H1 (cell line): ENCODE data around the gene CD226. TPM values are rescaled to one million over a fixed set of nuclear protein-coding genes. Genes with fewer than 3 reads are reported as not detected.

Experiments used
- CTCF ChIA-PET: fragments of 300-600 bp; sonication (Branson Sonifier 250); formaldehyde crosslinking; loops from one replicate; lab custom pipeline; 2021; ENCODE audit not compliant: partially characterized antibody; lab: Charles Lee
- POLR2A ChIA-PET: fragments of 300-600 bp; sonication (Branson Sonifier 250); formaldehyde crosslinking; loops from one replicate; lab custom pipeline; 2021; ENCODE audit warnings: inconsistent platforms; ENCODE audit not compliant: partially characterized antibody; lab: Charles Lee
- DNase-seq, 2 experiments: peaks; one replicate each; pipeline versions ENCODE4 v3.0.0 to v3.0.0-alpha.2; 2010 to 2022; ENCODE audit warnings: low spot score in 2 of 2, low read depth in 1 of 2, mixed read lengths in 1 of 2
- FAIRE-seq: peaks from 2 replicates; lab custom pipeline; 2011; peaks lifted over from hg19 to GRCh38; lab: Jason Lieb, UNC
- H2AFZ ChIP-seq: 2 replicates; pipeline ENCODE4 v1.8.1; 2012; ENCODE audit warnings: low read length, inconsistent platforms
- H2AK5ac ChIP-seq: 2 replicates; pipeline ENCODE4 v1.6.1; 2013; ENCODE audit warnings: low read depth, low read length
- H2BK120ac ChIP-seq: replicated peaks from 2 replicates; pipeline ENCODE3; 2013; ENCODE audit warnings: low read depth, low read length, inconsistent platforms
- H2BK12ac ChIP-seq: 2 replicates; pipeline ENCODE4 v1.6.1; 2013; ENCODE audit warnings: low read depth, low read length
- H2BK15ac ChIP-seq: 2 replicates; pipeline ENCODE4 v1.6.1; 2013; ENCODE audit warnings: low read length
- H2BK20ac ChIP-seq: 2 replicates; pipeline ENCODE4 v1.6.1; 2013; ENCODE audit warnings: low read length
- H2BK5ac ChIP-seq: 2 replicates; pipeline ENCODE4 v1.6.1; 2013; ENCODE audit warnings: low read depth, low read length
- H3K14ac ChIP-seq: 2 replicates; pipeline ENCODE4 v1.6.1; 2013; ENCODE audit warnings: inconsistent platforms; ENCODE audit not compliant: insufficient read length
- H3K18ac ChIP-seq: 2 replicates; pipeline ENCODE4 v1.6.1; 2013; ENCODE audit warnings: low read length; ENCODE audit errors: extremely low read depth
- H3K23ac ChIP-seq: 2 replicates; pipeline ENCODE4 v1.6.1; 2013; ENCODE audit warnings: inconsistent platforms; ENCODE audit not compliant: insufficient read length
- H3K23me2 ChIP-seq: 2 replicates; pipeline ENCODE4 v1.6.1; 2013; ENCODE audit warnings: low read depth, low read length
- H3K27ac ChIP-seq: 2 replicates; pipeline ENCODE4 v1.6.1; 2011; ENCODE audit warnings: low read depth, low read length, inconsistent platforms
- H3K27me3 ChIP-seq, 4 experiments: replicated peaks in 1 of 4; 1 replicate in 1 of 4; 2 replicates in 3 of 4; pipeline versions ENCODE4 v1.6.1 to v1.8.1; 2011 to 2013; ENCODE audit warnings: low read length in 3 of 4, mild to moderate bottlenecking in 3 of 4, inconsistent platforms in 2 of 4, mixed read lengths in 2 of 4, moderate library complexity in 1 of 4; ENCODE audit not compliant: control insufficient read depth in 3 of 4, insufficient read depth in 3 of 4; ENCODE audit errors: extremely low read depth in 1 of 4
- H3K36me3 ChIP-seq, 4 experiments: 2 replicates each; pipeline versions ENCODE4 v1.6.1 to v1.8.1; 2011 to 2013; ENCODE audit warnings: mild to moderate bottlenecking in 4 of 4, low read length in 3 of 4, moderate library complexity in 2 of 4, control low read depth in 1 of 4, inconsistent platforms in 1 of 4; ENCODE audit not compliant: insufficient read depth in 4 of 4, control insufficient read depth in 2 of 4
- H3K4ac ChIP-seq: replicated peaks from 2 replicates; pipeline ENCODE3; 2013; ENCODE audit warnings: low read length, low read depth, mixed read lengths, inconsistent platforms; ENCODE audit not compliant: insufficient read length
- H3K4me1 ChIP-seq, 4 experiments: replicated peaks in 1 of 4; 1 replicate in 1 of 4; 2 replicates in 3 of 4; pipeline versions ENCODE4 v1.6.1 to v1.8.1; 2011 to 2013; ENCODE audit warnings: low read length in 3 of 4, inconsistent platforms in 2 of 4, mixed read lengths in 1 of 4; ENCODE audit not compliant: insufficient read depth in 4 of 4, control insufficient read depth in 3 of 4
- H3K4me2 ChIP-seq, 2 experiments: 2 replicates each; pipeline versions ENCODE4 v1.6.1 to v1.8.1; 2011 to 2013; ENCODE audit warnings: low read depth in 2 of 2, low read length in 2 of 2, control low read depth in 1 of 2, inconsistent platforms in 1 of 2, mild to moderate bottlenecking in 1 of 2; ENCODE audit not compliant: insufficient read depth in 1 of 2
- H3K4me3 ChIP-seq, 4 experiments: fragments of 200-600, 300-600 bp in 1 of 4; sonication (generic), shearing (Covaris generic), sonication (Bioruptor Twin) in 1 of 4; 2 replicates each; pipeline versions ENCODE4 v1.5.1 to v1.8.1; 2011 to 2016; ENCODE audit warnings: low read length in 4 of 4, low read depth in 3 of 4, control low read depth in 2 of 4, inconsistent platforms in 2 of 4, mild to moderate bottlenecking in 2 of 4, mixed read lengths in 1 of 4, moderate library complexity in 1 of 4; ENCODE audit not compliant: insufficient read depth in 2 of 4; ENCODE audit errors: extremely low read depth in 1 of 4
- H3K56ac ChIP-seq: replicated peaks from 2 replicates; pipeline ENCODE3; 2013; ENCODE audit warnings: low read depth, mild to moderate bottlenecking, mixed read lengths, low read length, inconsistent platforms; ENCODE audit not compliant: insufficient read length
- H3K79me1 ChIP-seq: 2 replicates; pipeline ENCODE4 v1.6.1; 2013; ENCODE audit warnings: low read depth, low read length, control low read depth
- H3K79me2 ChIP-seq, 2 experiments: 2 replicates each; pipeline versions ENCODE4 v1.6.1 to v1.8.1; 2012 to 2013; ENCODE audit warnings: low read length in 2 of 2, mild to moderate bottlenecking in 2 of 2, inconsistent platforms in 1 of 2; ENCODE audit not compliant: insufficient read depth in 2 of 2, control insufficient read depth in 1 of 2
- H3K9ac ChIP-seq, 4 experiments: replicated peaks in 1 of 4; 1 replicate in 1 of 4; 2 replicates in 3 of 4; pipeline versions ENCODE4 v1.6.1 to v1.8.1; 2011 to 2013; ENCODE audit warnings: low read depth in 3 of 4, low read length in 3 of 4, control low read depth in 2 of 4, mild to moderate bottlenecking in 2 of 4, moderate library complexity in 2 of 4, inconsistent platforms in 1 of 4; ENCODE audit errors: extremely low read depth in 1 of 4
- H3K9me3 ChIP-seq, 2 experiments: 2 replicates each; pipeline versions ENCODE4 v1.6.1 to v1.8.1; 2012 to 2013; ENCODE audit warnings: mild to moderate bottlenecking in 2 of 2, moderate library complexity in 2 of 2, control low read depth in 1 of 2, inconsistent platforms in 1 of 2, low read depth in 1 of 2, low read length in 1 of 2, mixed read lengths in 1 of 2; ENCODE audit not compliant: insufficient read depth in 2 of 2
- H4K20me1 ChIP-seq, 2 experiments: replicated peaks in 1 of 2; 2 replicates each; pipeline versions ENCODE3 to v1.8.1; 2011 to 2013; ENCODE audit warnings: inconsistent platforms in 2 of 2, low read length in 2 of 2, mild to moderate bottlenecking in 1 of 2; ENCODE audit not compliant: insufficient read depth in 2 of 2, control insufficient read depth in 1 of 2
- H4K5ac ChIP-seq: 2 replicates; pipeline ENCODE4 v1.6.1; 2013; ENCODE audit warnings: low read length, low read depth, mixed read lengths, inconsistent platforms; ENCODE audit not compliant: insufficient read length
- H4K8ac ChIP-seq: 2 replicates; pipeline ENCODE4 v1.8.0; 2013; ENCODE audit warnings: mild to moderate bottlenecking, moderate library complexity, low read length, inconsistent platforms; ENCODE audit not compliant: insufficient read depth; ENCODE audit errors: extremely low read depth
- H4K91ac ChIP-seq: replicated peaks from 2 replicates; pipeline ENCODE3; 2013; ENCODE audit warnings: low read length, mixed read lengths, inconsistent platforms; ENCODE audit not compliant: insufficient read length
- CBX8 ChIP-seq: fragments of 300-800, 300-1000 bp; sonication (generic); IDR thresholded peaks from 2 replicates; pipeline ENCODE4 v1.7.1; 2016; ENCODE audit warnings: low read depth, low read length, borderline replicate concordance
- CTCF ChIP-seq, 3 experiments: IDR thresholded peaks; 1 replicate in 2 of 3; 2 replicates in 1 of 3; pipeline versions ENCODE4 v1.5.1 to v1.6.1; 2011; ENCODE audit warnings: low read length in 3 of 3, mild to moderate bottlenecking in 3 of 3, inconsistent platforms in 2 of 3, low read depth in 1 of 3, moderate library complexity in 1 of 3; ENCODE audit not compliant: insufficient read depth in 1 of 3; ENCODE audit errors: control extremely low read depth in 1 of 3
- FOSL1 ChIP-seq: IDR thresholded peaks from 2 replicates; pipeline ENCODE4 v1.6.1; 2011; ENCODE audit warnings: mild to moderate bottlenecking, low read depth, low read length, moderate library complexity; ENCODE audit not compliant: insufficient read depth
- POLR2AphosphoS5 ChIP-seq: IDR thresholded peaks from 2 replicates; pipeline ENCODE4 v1.6.1; 2011; ENCODE audit warnings: low read depth, low read length
- RFX5 ChIP-seq: IDR thresholded peaks from 2 replicates; pipeline ENCODE4 v1.6.1; 2011; ENCODE audit warnings: low read depth, low read length, improper control_type of control experiment, borderline replicate concordance
- SAP30 ChIP-seq: fragments of 300-600 bp; sonication (generic); IDR thresholded peaks from 2 replicates; pipeline ENCODE4 v1.7.1; 2012; ENCODE audit warnings: low read length, moderate library complexity, mild to moderate bottlenecking, inconsistent platforms; ENCODE audit not compliant: insufficient read depth, insufficient replicate concordance
- ZNF274 ChIP-seq: IDR thresholded peaks from 2 replicates; pipeline ENCODE4 v1.7.0; 2012; ENCODE audit warnings: low read length, borderline replicate concordance; ENCODE audit errors: extremely low read depth
- WGBS, 2 experiments: shearing (Covaris generic) in 1 of 2; methylation state at CpG; one replicate each; pipeline versions ENCODE4 v1.1.6 to v1.1.7; 2013 to 2015; ENCODE audit warnings: low lambda C conversion rate in 2 of 2, mixed read lengths in 2 of 2, inconsistent platforms in 1 of 2, low coverage in 1 of 2, missing lambda C conversion rate in 1 of 2; ENCODE audit not compliant: insufficient replicate concordance in 2 of 2, insufficient coverage in 1 of 2, insufficient read length in 1 of 2; ENCODE audit errors: extremely low coverage in 1 of 2, missing lambda C conversion rate in 1 of 2; 5-methylcytosine and 5-hydroxymethylcytosine counted together
- polyA plus RNA-seq, 7 experiments: library from polyadenylated mRNA; depleted of rRNA in 3 of 7; stranded (reverse) in 5 of 7; unstranded in 2 of 7; fragments of >200 nt in 5 of 7; fragments of 200-250 nt in 2 of 7; gene quantifications; 1 replicate in 5 of 7; 2 replicates in 1 of 7; 4 replicates in 1 of 7; pipeline versions ENCODE4 v1.2.1 to v1.2.3, GENCODE V29; 2011 to 2013; ENCODE audit warnings: missing spikeins in 2 of 7, mixed read lengths in 2 of 7
- total RNA-seq: library from RNA; stranded (reverse); fragmentation: NEBNext Ultra II Directional; extraction: Animal tissue kit (Norgen Biotek cat#: 25700); gene quantifications from 2 replicates; pipeline ENCODE4 v1.2.1, GENCODE V29; 2021

The CD226 gene
- total and polyA plus RNA-seq, 2 of the 8 experiments (the other 6 are each of a cell fraction or from before 2014, with no cell fraction given): not detected

DNA sequence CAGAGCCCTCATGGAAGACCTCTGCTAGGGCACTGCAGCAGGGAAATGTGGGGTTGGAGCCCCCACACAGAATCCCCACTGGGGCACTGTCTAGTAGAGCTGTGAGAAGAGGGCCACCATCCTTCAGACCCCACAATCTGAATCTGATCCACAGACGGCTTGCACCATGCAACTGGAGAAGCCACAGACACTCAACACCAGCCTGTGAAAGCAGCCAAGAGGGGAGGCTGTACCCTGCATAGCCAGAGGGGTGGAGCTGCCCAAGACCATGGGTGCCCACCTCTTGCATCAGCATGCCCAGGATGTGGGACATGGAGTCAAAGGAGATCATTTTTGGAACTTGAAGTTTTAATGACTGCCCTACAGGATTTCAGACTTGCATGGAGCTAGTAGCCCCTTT lies 6.5 kb downstream of the CD226 start:
- Histone ChIP-seq H2BK12ac (no peak overlapping the region), H2AFZ (no peak overlapping the region), H3K4me1 (peaks cover 0 to 5% (median 0%) of the 10 kb centered on the region in 4 experiments; a peak in 1 of 7 replicates), H2BK20ac (no peak overlapping the region), H3K9me3 (no peaks in the 10 kb centered on the region), H3K79me1 (no peaks in the 10 kb centered on the region), H4K20me1 (no peaks in the 10 kb centered on the region), H3K27ac (no peak overlapping the region), H2BK5ac (no peak overlapping the region), H4K8ac (no peak overlapping the region), H4K5ac (no peak overlapping the region), H3K14ac (no peak overlapping the region), H3K27me3 (no peaks in the 10 kb centered on the region), H3K23me2 (no peaks in the 10 kb centered on the region), H2BK15ac (no peak overlapping the region), H3K79me2 (no peaks in the 10 kb centered on the region), H3K4me2 (no peak overlapping the region), H4K91ac (no peak overlapping the region), H2AK5ac (no peak overlapping the region), H3K4ac (no peak overlapping the region), H3K9ac (no peak overlapping the region), H3K23ac (no peak overlapping the region), H3K4me3 (no peak overlapping the region), H2BK120ac (no peak overlapping the region), H3K56ac (no peak overlapping the region), H3K18ac (0 out of 2 replicates have a peak overlapping the region, but pooled peaks have one; percentile 53), H3K36me3 (no peaks in the 10 kb centered on the region)
- POLR2A ChIA-PET: no interaction called here
- TF ChIP-seq FOSL1 (no peak), CTCF (IDR thresholded peaks at IDR 0.05; ENCODE audit: control extremely low read depth in 1 of 3, insufficient read depth in 1 of 3, low read depth in 1 of 3, low read length in 3 of 3) (no peak), RFX5 (no peak), SAP30 (no peak), ZNF274 (no peak), CBX8 (no peak), POLR2AphosphoS5 (no peak)
- FAIRE-seq (no peak), DNase-seq (no peak)
- WGBS, 2 experiments: 100% methylated on average over 1 of the region's 1 CpG; no CpG with 5 or more reads in 1 of the 2 experiments
- CTCF ChIA-PET: no interaction called here
